Measurements from ENCODE around the gene TNNT3. TPM values are rescaled to one million over a fixed set of nuclear protein-coding genes. Genes with fewer than 3 reads are reported as not detected.

Gene TNNT3
- not detected in 2 replicates for total RNA-seq

GRCh38 chr11:1919391-1920127 lies at the start of gene TNNT3:
TNNT3 (plus strand) TSS chr11:1919703; CDS start chr11:1922875, 3,172 bp downstream.
- no peaks in the 10 kb centered on the region for H3K36me3 ChIP-seq (ENCODE audit: control insufficient read depth, insufficient read depth, low read length)
- no peak within 1 kb of the TSS for H3K4me3 ChIP-seq (ENCODE audit: low read depth, low read length)
- TF ChIP-seq CTCF (IDR thresholded peaks at IDR 0.05; ENCODE audit: insufficient read depth, low read length, poor library complexity, severe bottlenecking) = no peak
- H3K27me3 ChIP-seq (ENCODE audit: control insufficient read depth, insufficient read depth, low read length) = peaks cover 13% of the 10 kb centered on the region
- DNase-seq (ENCODE audit: low read depth) = no peak

- H3K4me3 ChIP-seq (ENCODE audit: low read depth, low read length) = no peak overlapping the region
- H3K27me3 ChIP-seq (ENCODE audit: control insufficient read depth, insufficient read depth, low read length) = peaks cover 41% of the 10 kb centered on the region
- no peak for TF ChIP-seq CTCF (IDR thresholded peaks at IDR 0.05; ENCODE audit: insufficient read depth, low read length, poor library complexity, severe bottlenecking)
- no peak for DNase-seq (ENCODE audit: low read depth)
- no peaks in the 10 kb centered on the region for H3K36me3 ChIP-seq (ENCODE audit: control insufficient read depth, insufficient read depth, low read length)
Measured at GRCh38 chr11:1870326-1870696, 49.2 kb upstream of the TNNT3 start.

GRCh38 chr11:1870721-1871466 lies 48.6 kb upstream of the TNNT3 start:
- TF ChIP-seq CTCF (IDR thresholded peaks at IDR 0.05; ENCODE audit: insufficient read depth, low read length, poor library complexity, severe bottlenecking) = no peak
- no peak overlapping the region for H3K4me3 ChIP-seq (ENCODE audit: low read depth, low read length)
- peaks cover 41% of the 10 kb centered on the region for H3K27me3 ChIP-seq (ENCODE audit: control insufficient read depth, insufficient read depth, low read length)
- DNase-seq (ENCODE audit: low read depth) = no peak
- H3K36me3 ChIP-seq (ENCODE audit: control insufficient read depth, insufficient read depth, low read length) = no peaks in the 10 kb centered on the region

GRCh38 chr11:1871531-1871930 lies 48.0 kb upstream of the TNNT3 start:
- Histone ChIP-seq H3K27me3 (ENCODE audit: control insufficient read depth, insufficient read depth, low read length) (peaks cover 41% of the 10 kb centered on the region), H3K36me3 (ENCODE audit: control insufficient read depth, insufficient read depth, low read length) (no peaks in the 10 kb centered on the region), H3K4me3 (ENCODE audit: low read depth, low read length) (no peak overlapping the region)
- TF ChIP-seq CTCF (IDR thresholded peaks at IDR 0.05; ENCODE audit: insufficient read depth, low read length, poor library complexity, severe bottlenecking) = no peak
- no peak for DNase-seq (ENCODE audit: low read depth)

GRCh38 chr11:1872267-1872985 lies 47.1 kb upstream of the TNNT3 start:
- no peak for DNase-seq (ENCODE audit: low read depth)
- no peaks in the 10 kb centered on the region for H3K36me3 ChIP-seq (ENCODE audit: control insufficient read depth, insufficient read depth, low read length)
- peaks cover 36% of the 10 kb centered on the region for H3K27me3 ChIP-seq (ENCODE audit: control insufficient read depth, insufficient read depth, low read length)
- TF ChIP-seq CTCF (IDR thresholded peaks at IDR 0.05; ENCODE audit: insufficient read depth, low read length, poor library complexity, severe bottlenecking) = no peak
- H3K4me3 ChIP-seq (ENCODE audit: low read depth, low read length) = no peak overlapping the region
